ENCODE results near the gene PLA2G2C. TPM values are rescaled to one million over a fixed set of nuclear protein-coding genes. Genes with fewer than 3 reads are reported as not detected.

Gene PLA2G2C
- total RNA-seq, 1 experiment from 2014 or later = not detected

- Histone ChIP-seq H3K36me3 (no peaks in the 10 kb centered on the region), H3K4me3 (no peak overlapping the region), H3K9me3 (no peaks in the 10 kb centered on the region), H3K27me3 (0 out of 2 replicates have a peak, but pooled peaks cover 2% of the 10 kb centered on the region)
- no peak for DNase-seq
These were observed 6.8 kb downstream of the PLA2G2C start for GRCh38 chr1:20179371-20180128.

GRCh38 chr1:20178634-20179370 is 7.5 kb downstream of the PLA2G2C start:
- Histone ChIP-seq H3K36me3 (no peaks in the 10 kb centered on the region), H3K27me3 (0 out of 2 replicates have a peak, but pooled peaks cover 2% of the 10 kb centered on the region), H3K9me3 (no peaks in the 10 kb centered on the region), H3K4me3 (no peak overlapping the region)
- DNase-seq = no peak

GRCh38 chr1:20174937-20175666 is 11.2 kb downstream of the PLA2G2C start:
- Histone ChIP-seq H3K4me3 (no peak overlapping the region), H3K27me3 (0 out of 2 replicates have a peak, but pooled peaks cover 2% of the 10 kb centered on the region), H3K9me3 (no peaks in the 10 kb centered on the region), H3K36me3 (no peaks in the 10 kb centered on the region)
- no peak for DNase-seq

- DNase-seq = no peak
- no peaks in the 10 kb centered on the region for H3K9me3 ChIP-seq
- H3K4me3 ChIP-seq = no peak overlapping the region
- H3K36me3 ChIP-seq = no peaks in the 10 kb centered on the region
- H3K27me3 ChIP-seq = no peaks in the 10 kb centered on the region
These were observed 14.2 kb downstream of the PLA2G2C start for GRCh38 chr1:20172033-20172590.

GRCh38 chr1:20169932-20170331 is 16.4 kb downstream of the PLA2G2C start:
- no peak overlapping the region for H3K4me3 ChIP-seq
- DNase-seq = no peak
- no peaks in the 10 kb centered on the region for H3K27me3 ChIP-seq
- no peaks in the 10 kb centered on the region for H3K36me3 ChIP-seq
- no peaks in the 10 kb centered on the region for H3K9me3 ChIP-seq

GRCh38 chr1:20168564-20169491 is 17.5 kb downstream of the PLA2G2C start:
- no peaks in the 10 kb centered on the region for H3K36me3 ChIP-seq
- H3K9me3 ChIP-seq = no peaks in the 10 kb centered on the region
- no peak overlapping the region for H3K4me3 ChIP-seq
- H3K27me3 ChIP-seq = no peaks in the 10 kb centered on the region
- DNase-seq = no peak

GRCh38 chr1:20167126-20167525 is 19.2 kb downstream of the PLA2G2C start:
- Histone ChIP-seq H3K36me3 (no peaks in the 10 kb centered on the region), H3K27me3 (no peaks in the 10 kb centered on the region)

GRCh38 chr1:20166051-20166450 is 20.3 kb downstream of the PLA2G2C start:
- DNase-seq = peak; percentile 41
- Histone ChIP-seq H3K9me3 (no peaks in the 10 kb centered on the region), H3K27me3 (no peaks in the 10 kb centered on the region), H3K36me3 (no peaks in the 10 kb centered on the region), H3K4me3 (no peak overlapping the region)

More at GRCh38 chr1:20167126-20167525, 19.2 kb downstream of the PLA2G2C start:
- DNase-seq = no peak
- Histone ChIP-seq H3K4me3 (no peak overlapping the region), H3K9me3 (no peaks in the 10 kb centered on the region)

GRCh38 chr1:20165522-20165951 is 20.8 kb downstream of the PLA2G2C start:
- Histone ChIP-seq H3K36me3 (no peaks in the 10 kb centered on the region), H3K27me3 (no peaks in the 10 kb centered on the region), H3K4me3 (no peak overlapping the region), H3K9me3 (peaks cover 3% of the 10 kb centered on the region; the same call in 1 of the 2 replicates)
- DNase-seq = no peak

GRCh38 chr1:20164694-20165202 is 21.6 kb downstream of the PLA2G2C start:
- no peak for DNase-seq
- Histone ChIP-seq H3K4me3 (no peak overlapping the region), H3K27me3 (no peaks in the 10 kb centered on the region), H3K9me3 (peaks cover 8% of the 10 kb centered on the region; the same call in 1 of the 2 replicates), H3K36me3 (no peaks in the 10 kb centered on the region)

- DNase-seq = no peak
- no peaks in the 10 kb centered on the region for H3K27me3 ChIP-seq
- no peaks in the 10 kb centered on the region for H3K36me3 ChIP-seq
- no peak overlapping the region for H3K4me3 ChIP-seq
- peaks cover 8% of the 10 kb centered on the region; the same call in 1 of the 2 replicates for H3K9me3 ChIP-seq
These were observed 26.3 kb downstream of the PLA2G2C start for GRCh38 chr1:20160034-20160433.

GRCh38 chr1:20158358-20159070 is 27.8 kb downstream of the PLA2G2C start:
- DNase-seq = no peak
- Histone ChIP-seq H3K4me3 (no peak overlapping the region), H3K9me3 (peaks cover 8% of the 10 kb centered on the region; the same call in 1 of the 2 replicates), H3K36me3 (no peaks in the 10 kb centered on the region), H3K27me3 (no peaks in the 10 kb centered on the region)

GRCh38 chr1:20154301-20154831 is 32.0 kb downstream of the PLA2G2C start:
- no peak overlapping the region for H3K4me3 ChIP-seq
- no peaks in the 10 kb centered on the region for H3K27me3 ChIP-seq
- H3K36me3 ChIP-seq = no peaks in the 10 kb centered on the region
- DNase-seq = no peak
- H3K9me3 ChIP-seq = no peaks in the 10 kb centered on the region

- Histone ChIP-seq H3K4me3 (no peak overlapping the region), H3K9me3 (no peaks in the 10 kb centered on the region), H3K27me3 (no peaks in the 10 kb centered on the region), H3K36me3 (no peaks in the 10 kb centered on the region)
- DNase-seq = no peak
These were observed 33.3 kb downstream of the PLA2G2C start for GRCh38 chr1:20153000-20153418.

- Histone ChIP-seq H3K27me3 (no peaks in the 10 kb centered on the region), H3K4me3 (no peak overlapping the region), H3K9me3 (no peaks in the 10 kb centered on the region), H3K36me3 (no peaks in the 10 kb centered on the region)
- DNase-seq = no peak
These were observed 33.8 kb downstream of the PLA2G2C start for GRCh38 chr1:20152599-20152930.

All from MG63 (cell line).